GM12801 (cell line): ENCODE measurements around the gene SMARCA4.

Experiments used
- TF ChIP-seq, protein P1 (sequence below): IDR thresholded peaks from one replicate; pipeline ENCODE4 v1.5.1; 2011; ENCODE audit warnings: control low read depth; ENCODE audit not compliant: insufficient read length; ENCODE audit errors: extremely low read depth

The SMARCA4 gene

DNA sequence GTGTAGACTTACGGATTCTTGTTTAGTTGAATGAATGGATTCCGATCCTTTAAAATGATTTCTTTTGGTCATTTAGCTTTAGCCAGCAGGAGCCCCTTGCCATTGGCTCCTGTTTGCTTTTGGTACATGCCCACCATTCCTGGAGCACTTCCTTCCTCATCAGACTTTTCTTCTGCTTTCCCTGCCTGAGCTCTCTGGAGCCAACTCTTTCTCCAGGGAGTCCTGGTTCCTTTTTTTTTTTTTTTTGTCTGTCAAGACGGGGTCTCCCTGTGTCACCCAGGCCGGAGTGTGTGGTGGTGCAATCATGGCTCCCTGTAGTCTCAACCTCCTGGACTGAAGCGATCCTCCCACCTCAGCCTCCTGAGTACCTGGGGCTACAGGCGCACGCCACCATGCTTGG is 37.8 kb downstream of the SMARCA4 start:
- TF ChIP-seq, protein P1, sequence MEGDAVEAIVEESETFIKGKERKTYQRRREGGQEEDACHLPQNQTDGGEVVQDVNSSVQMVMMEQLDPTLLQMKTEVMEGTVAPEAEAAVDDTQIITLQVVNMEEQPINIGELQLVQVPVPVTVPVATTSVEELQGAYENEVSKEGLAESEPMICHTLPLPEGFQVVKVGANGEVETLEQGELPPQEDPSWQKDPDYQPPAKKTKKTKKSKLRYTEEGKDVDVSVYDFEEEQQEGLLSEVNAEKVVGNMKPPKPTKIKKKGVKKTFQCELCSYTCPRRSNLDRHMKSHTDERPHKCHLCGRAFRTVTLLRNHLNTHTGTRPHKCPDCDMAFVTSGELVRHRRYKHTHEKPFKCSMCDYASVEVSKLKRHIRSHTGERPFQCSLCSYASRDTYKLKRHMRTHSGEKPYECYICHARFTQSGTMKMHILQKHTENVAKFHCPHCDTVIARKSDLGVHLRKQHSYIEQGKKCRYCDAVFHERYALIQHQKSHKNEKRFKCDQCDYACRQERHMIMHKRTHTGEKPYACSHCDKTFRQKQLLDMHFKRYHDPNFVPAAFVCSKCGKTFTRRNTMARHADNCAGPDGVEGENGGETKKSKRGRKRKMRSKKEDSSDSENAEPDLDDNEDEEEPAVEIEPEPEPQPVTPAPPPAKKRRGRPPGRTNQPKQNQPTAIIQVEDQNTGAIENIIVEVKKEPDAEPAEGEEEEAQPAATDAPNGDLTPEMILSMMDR = no peak

DNA sequence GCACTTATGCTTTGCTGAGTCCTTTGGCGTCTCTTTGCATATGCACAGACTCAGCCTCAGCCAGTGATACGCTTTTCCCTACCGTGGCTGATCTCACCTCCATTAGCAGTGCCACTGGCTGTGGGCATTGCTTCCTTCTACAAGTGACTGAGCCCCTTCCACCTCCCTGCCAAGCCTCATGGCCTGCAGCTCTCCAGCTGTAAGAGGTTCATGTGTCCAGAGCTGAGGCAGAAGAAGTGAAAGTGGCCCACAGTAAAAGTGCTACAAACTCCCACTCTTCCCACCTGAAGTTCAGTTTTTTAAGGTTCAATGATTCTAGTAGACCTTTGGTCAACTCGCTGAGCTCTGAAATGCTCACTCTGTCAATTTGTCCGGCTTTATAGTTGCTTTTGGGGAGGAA is 44.7 kb downstream of the SMARCA4 start:
- TF ChIP-seq, protein P1 = no peak

DNA sequence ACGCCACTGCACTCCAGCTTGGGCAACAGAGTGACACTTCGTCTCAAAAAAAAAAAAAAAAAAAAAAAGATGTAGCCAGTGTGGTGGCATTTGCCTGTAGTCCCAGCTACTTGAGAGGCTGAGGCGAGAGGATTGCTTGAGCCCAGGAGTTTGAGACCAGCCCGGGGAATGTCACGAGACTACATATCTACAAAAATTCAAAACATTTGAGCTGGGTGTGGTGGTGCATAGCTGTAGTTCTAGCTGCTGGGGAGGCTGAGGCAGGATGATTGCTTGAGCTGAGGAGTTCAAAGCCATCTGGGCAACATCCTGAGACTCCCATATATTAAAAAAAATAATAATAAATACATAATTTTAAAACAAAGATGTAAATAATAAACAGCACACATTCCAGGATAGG is 46.6 kb downstream of the SMARCA4 start:
- TF ChIP-seq, protein P1 = no peak

DNA sequence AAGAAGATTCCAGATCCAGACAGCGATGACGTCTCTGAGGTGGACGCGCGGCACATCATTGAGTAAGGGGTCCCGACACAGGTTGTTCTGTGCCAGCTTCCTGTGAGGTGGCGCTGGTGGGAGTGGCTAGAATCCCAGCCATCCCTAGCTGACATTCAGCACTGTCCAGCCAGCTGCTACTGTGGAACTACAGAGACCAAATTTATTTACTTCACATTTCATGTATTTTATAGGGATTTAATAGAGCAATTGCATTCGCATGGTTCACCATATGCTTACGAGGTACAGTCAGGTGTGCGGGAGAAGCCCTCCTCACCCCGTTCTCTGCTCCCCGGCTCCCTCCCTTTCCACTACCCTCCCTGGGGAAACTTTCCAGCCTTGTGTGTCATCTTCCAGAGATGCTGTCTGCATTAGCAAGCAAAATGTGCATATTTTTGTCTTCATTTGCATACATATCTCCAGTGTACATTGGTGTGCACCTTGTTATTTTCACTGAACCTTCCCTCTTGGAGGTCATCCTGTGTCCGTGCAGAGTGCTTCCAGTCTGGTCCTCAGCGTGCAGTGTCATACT is 47.2 kb downstream of the SMARCA4 start:
- TF ChIP-seq, protein P1 = no peak

DNA sequence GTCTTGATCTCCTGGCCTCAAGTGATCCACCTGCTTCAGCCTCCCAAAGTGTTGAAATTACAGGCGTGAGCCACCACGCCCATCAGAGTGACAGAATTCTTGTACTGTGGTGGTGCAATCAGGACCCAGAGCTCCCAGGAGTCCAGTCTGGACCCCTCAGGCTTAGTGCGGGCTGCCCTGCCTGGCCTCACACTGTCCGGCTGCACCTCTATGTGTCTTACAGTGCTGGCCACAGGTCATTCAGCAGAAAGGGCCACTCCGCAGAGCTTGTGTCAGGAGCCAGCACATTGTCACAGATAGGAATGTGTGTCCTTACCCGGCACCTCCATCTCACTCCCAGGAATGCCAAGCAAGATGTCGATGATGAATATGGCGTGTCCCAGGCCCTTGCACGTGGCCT is 49.2 kb downstream of the SMARCA4 start:
- TF ChIP-seq, protein P1 = no peak

DNA sequence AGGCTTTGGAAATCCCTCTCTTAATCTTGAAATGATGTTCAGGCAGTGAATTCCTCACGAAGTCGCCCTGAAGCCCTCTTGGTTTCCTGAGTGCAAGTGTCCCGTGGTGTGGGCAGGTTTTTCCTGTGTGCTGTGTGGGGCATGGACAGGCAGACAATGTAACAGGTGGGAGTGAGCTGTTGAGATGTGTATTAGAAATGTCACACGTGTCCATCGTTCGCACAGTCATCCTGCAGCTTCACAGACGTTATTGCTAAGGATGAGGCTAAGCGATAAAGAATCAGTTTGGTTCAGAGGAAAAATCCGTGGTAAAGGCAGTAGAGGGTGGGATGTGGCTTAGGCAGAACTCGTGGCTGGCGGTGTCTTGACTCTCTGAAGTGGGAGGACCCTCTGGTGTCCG is 51.7 kb downstream of the SMARCA4 start:
- TF ChIP-seq, protein P1 = no peak

DNA sequence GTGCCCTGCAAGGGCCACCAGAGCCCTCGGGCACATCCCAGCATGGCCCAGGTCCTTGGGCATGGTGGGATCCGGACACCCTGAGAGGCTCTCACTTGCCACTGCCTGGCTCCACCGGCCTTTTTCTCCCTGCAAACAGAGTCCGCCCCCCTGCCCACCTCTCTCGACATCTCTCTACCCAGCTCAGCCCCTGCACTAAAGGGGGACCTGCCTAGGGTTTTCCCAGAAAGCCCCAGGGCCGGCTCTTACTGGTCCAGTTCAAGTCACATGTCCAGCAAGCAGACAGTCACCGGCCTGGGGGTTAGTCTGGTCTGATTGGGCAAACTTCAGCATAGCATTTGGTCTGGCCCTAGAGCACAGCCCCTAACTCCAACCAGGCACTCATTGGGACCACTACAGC is 52.9 kb downstream of the SMARCA4 start:
- TF ChIP-seq, protein P1 = no peak

DNA sequence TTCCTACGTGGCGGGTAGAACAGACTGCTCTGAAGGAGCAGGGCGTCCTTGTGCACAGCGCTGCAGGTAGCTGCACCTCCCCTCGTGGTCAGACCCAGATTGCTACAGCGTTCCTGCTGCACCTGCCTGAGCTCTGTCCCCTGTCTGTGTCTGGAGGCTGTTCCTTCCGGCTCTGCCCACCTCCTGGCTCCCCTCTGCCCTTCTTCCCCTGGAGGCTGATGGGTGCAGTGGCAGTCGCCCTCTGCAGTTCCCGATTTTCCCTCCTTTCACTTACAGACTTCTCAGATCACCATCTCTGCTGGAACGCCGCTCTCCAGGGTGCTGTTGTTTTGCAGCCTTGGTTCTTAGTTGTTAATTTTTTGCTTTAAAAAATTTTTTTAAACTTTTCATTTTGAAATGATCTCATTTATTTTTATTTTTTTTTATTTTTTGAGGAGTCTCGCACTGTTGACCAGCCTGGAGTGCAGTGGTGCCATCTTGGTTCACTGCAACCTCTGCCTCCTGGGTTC is 53.6 kb downstream of the SMARCA4 start:
- TF ChIP-seq, protein P1 = no peak
